ENCODE data around the gene CACNG1.

The CACNG1 gene
- total RNA-seq, result 0 to 0.11 (median 0) reads per million in 18 experiments

GRCh38 chr17:67044016-67044772 lies at the start of gene CACNG1:
Gene CACNG1, plus strand, starts transcription at chr17:67044554. Its CDS starts 107 bp downstream, at chr17:67044661.
- no peak for DNase-seq

GRCh38 chr17:66994930-66995535 lies 49.3 kb upstream of the CACNG1 start:
- DNase-seq, result no peak

- DNase-seq, result no peak
Measured at GRCh38 chr17:66995944-66996343, 48.4 kb upstream of the CACNG1 start.

- no peak for DNase-seq
Measured at GRCh38 chr17:66996926-66997325, 47.4 kb upstream of the CACNG1 start.

GRCh38 chr17:67003231-67003630 lies 41.1 kb upstream of the CACNG1 start:
- DNase-seq, result no peak

GRCh38 chr17:67004181-67004580 lies 40.2 kb upstream of the CACNG1 start:
- no peak for DNase-seq

GRCh38 chr17:67007266-67007665 lies 37.1 kb upstream of the CACNG1 start:
- no peak for DNase-seq

- DNase-seq, result no peak
Measured at GRCh38 chr17:67008101-67008500, 36.3 kb upstream of the CACNG1 start.

- DNase-seq, result no peak
Measured at GRCh38 chr17:67011527-67012175, 32.7 kb upstream of the CACNG1 start.

GRCh38 chr17:67013891-67014290 lies 30.5 kb upstream of the CACNG1 start:
- no peak for DNase-seq

GRCh38 chr17:67015001-67015400 lies 29.4 kb upstream of the CACNG1 start:
- no peak for DNase-seq

- no peak for DNase-seq
Measured at GRCh38 chr17:67016039-67016762, 28.2 kb upstream of the CACNG1 start.

- DNase-seq, result no peak
Measured at GRCh38 chr17:67017910-67018309, 26.4 kb upstream of the CACNG1 start.

- DNase-seq, result no peak
Measured at GRCh38 chr17:67018471-67019434, 25.6 kb upstream of the CACNG1 start.

GRCh38 chr17:67019809-67020208 lies 24.5 kb upstream of the CACNG1 start:
- no peak for DNase-seq

- no peak for DNase-seq
Measured at GRCh38 chr17:67020293-67020766, 24.0 kb upstream of the CACNG1 start.

- DNase-seq, result peak in 1 of 2 donors; percentile 2
Measured at GRCh38 chr17:67021196-67021595, 23.2 kb upstream of the CACNG1 start.

- DNase-seq, result no peak
Measured at GRCh38 chr17:67021743-67022450, 22.5 kb upstream of the CACNG1 start.

- no peak for DNase-seq
Measured at GRCh38 chr17:67022451-67022810, 21.9 kb upstream of the CACNG1 start.

- DNase-seq, result no peak
Measured at GRCh38 chr17:67024736-67025135, 19.6 kb upstream of the CACNG1 start.

GRCh38 chr17:67025216-67025792 lies 19.1 kb upstream of the CACNG1 start:
- no peak for DNase-seq

Data from inflammatory macrophage (primary cell).